Right ventricle myocardium superior (tissue), 1 donor: Measurements from ENCODE around the gene STX7. TPM values are rescaled to one million over a fixed set of nuclear protein-coding genes. Genes with fewer than 3 reads are reported as not detected.

Experiments used
- ATAC-seq: fragments of 200-7000 bp; cut with Tn5 transposase; one replicate; pipeline ENCODE4 v1.9.1; 2020; ENCODE audit warnings: mild to moderate bottlenecking; ENCODE audit not compliant: poor library complexity
- DNase-seq: peaks from one replicate; pipeline ENCODE4 v3.0.0-alpha.2; 2020
- intact Hi-C: fragments of 100-400 bp; cut with DNase I; formaldehyde crosslinking; loops from one replicate; pipeline ENCODE4 v1.11.2; 2022
- total RNA-seq: library from RNA; stranded (reverse); fragmentation: NEBNext Ultra II Directional; extraction: Animal tissue kit (Norgen Biotek cat#: 25700); gene quantifications from one replicate; pipeline ENCODE4 v1.2.1, GENCODE V29; 2021
- donor health status: DM: no; HTN: yes; CAD: no; lungs with severe emphysema.

The STX7 gene
- total RNA-seq, 1 donor from 2014 or later, result 55.1 TPM

DNA sequence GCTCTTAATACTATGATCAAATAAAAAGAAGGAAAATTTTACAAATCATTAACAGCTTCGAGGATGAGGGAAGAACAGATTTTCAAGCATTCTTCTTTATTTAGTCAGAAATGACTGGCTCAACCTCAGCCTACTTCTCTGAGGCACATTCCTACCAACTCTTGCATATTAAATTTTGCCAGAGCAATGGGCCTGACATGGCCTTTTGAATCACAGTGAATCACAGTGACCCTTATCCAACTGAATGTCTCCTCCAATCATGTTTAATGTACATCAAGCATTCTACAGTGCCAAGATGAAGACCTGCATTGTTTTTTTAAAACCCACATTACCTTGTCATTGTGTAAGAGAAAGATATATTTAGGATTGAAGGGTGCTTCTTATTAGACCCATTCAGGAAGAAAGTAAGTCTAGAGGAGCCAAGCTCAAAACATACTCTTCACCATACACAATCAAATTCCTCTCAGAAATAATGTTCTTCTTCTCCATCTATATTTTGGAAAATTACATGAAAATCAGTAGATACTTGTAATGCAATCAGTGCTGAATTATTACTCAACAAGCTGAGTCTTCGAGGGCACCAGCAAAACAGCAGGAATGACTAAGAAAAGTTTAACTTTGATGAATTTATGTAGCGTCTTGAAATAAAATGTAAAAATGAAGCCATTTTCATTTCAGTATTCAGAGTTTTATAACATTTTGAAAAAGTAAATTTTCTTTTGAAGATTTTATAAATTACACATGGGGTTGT, 67.5 kb downstream of the STX7 start:
- ATAC-seq (no peak), DNase-seq (no peak)
- intact Hi-C loops, result no loop called here

DNA sequence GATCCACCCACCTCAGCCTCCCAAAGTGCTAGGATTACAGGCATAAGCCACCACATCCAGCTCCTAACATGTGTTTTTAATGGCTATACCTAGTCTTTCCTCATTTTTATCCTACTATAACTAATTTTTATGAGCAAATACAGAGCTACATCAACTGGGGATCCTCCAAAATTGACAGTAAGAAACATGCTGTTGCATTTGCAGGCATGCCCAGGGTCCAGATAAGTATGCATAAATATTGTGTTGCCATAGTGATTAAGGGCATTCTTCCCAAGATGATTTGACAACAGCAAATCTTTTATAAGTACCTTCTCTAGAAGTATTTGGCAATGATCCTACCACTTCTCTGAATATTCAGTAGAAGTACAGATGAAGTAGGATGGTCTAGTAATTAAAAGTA, 69.7 kb downstream of the STX7 start:
- DNase-seq (no peak), ATAC-seq (no peak)
- intact Hi-C loops, result no loop called here

DNA sequence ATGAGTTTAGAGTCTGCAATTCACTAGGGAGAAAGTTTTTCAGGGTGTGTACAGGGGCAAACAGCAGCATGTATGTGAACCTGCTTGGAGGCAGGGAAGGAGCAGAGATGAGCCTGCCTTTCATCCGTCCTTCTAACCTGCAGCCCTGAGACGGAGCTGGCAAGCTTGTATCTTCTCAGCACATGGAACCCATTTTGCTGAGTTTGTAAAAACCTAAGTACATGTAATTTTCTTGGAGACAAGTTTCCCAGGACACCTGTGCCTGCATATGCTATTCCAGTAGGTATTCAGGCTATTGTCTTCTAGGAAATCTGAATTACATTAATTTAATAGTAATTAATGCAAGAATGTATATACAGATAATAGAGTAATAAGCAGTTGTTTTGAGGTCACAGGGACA, 82.8 kb downstream of the STX7 start:
- no peak for DNase-seq
- no peak for ATAC-seq
- intact Hi-C loops, result no loop called here

DNA sequence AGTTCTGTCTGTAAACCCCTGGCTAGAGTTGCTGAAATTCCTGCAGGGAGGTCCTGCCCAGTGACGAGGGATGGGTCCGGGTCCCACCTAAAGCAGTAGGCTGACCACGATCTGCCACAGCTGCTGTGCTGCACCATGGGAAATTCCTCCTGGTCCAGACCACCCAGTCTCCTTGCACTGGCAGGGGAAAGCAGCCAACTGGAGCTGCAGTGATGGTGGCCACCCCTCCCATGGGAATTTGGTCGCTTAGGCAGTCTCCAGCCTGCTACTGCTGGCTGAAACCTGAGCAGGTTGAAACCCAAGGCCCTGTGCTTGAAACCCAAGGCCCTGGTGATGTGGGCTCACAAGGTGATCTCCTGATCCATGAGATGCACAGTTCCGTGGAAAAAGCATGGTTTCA, 87.7 kb downstream of the STX7 start:
- DNase-seq (no peak), ATAC-seq (no peak)
- intact Hi-C loops, result no loop called here

DNA sequence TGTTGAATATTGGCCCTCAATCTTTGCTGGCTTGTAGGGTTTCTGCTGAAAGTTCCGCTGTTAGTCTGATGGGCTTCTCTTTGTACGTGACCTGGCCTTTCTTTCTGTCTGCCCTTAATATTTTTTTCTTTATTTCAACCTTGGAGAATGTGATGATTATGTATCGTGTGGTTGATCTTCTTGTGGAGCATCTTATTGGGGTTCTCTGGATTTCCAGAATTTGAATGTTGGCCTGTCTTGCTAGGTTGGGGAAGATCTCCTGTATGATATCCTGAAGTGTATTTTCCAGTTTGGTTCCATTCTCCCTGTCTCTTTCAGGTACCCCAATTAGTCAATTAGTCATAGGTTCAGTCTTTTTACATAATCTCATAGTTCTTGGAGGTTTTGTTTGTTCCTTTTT, 89.1 kb downstream of the STX7 start:
- ATAC-seq (no peak), DNase-seq (no peak)
- intact Hi-C loops, result no loop called here

DNA sequence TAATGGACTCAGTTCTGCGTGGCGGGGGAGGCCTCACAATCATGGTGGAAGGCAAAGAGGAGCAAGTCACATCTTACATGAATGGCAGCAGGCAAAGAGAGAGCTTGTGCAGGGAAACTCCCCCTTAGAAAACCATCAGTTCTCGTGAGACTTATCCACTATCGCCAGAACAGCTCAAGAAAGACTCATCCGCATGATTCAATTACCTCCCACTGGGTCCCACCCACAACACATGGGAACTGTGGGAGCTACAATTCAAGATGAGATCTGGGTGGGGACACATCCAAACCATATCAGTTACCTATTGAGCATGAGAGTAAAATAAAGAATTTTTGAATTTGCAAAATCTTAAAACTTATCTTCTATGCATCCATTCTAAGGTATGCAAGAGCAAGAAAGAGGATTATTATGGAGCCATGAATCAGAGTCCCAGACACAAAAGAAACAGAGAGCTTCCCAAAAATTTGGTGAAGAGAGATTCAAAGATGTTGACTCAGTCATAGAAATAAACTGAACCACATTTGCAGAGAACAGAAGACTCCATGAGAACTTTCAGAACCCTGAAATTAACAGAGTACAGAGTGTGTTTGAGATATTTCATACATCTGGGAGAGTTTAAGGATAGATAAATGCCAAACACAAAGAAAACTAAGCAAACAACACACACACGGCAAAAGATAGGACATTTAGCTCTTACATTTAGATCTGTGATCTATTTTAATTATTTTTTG, 94.5 kb downstream of the STX7 start:
- no peak for ATAC-seq
- intact Hi-C loops, result no loop called here
- DNase-seq, result no peak

DNA sequence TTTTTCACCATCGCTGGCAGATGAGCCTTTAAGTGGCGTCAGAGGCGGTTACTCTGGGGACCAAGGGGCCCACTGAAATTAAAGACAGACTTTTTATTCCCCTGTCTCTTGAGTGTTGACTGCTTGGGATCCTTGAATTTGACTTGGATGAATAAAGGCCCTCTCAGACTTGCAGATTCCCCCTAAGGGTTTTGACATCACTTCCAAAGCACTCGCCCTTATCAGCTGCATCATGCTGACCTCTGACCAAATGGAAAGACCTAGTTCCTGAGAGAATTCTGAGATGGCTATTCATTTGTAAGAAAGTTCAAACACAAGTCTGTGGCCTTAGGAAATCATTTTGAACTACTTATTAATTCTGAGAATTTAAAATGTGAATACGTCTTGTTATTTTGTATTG, 98.2 kb downstream of the STX7 start:
- DNase-seq, result no peak
- ATAC-seq, result peak; percentile 78
- intact Hi-C loops, result no loop called here

DNA sequence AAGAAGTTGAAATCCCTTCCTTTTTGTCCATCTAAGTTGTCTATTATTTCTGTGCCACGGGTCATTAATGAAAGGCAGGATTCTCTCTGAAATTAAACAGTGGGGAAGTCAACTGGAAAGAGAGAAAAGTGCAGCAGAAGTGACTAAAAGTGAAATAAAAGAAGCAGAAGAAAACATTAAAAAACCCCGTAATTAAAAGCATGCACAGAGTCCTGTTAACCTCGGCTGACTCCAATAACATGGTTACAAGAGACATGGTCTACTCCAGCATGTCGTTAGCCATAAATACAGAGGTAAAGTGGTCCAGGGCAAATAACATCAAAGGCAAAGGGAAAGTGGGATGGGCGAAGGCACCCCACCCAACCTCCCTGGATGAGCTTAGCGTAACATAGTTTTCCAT, 98.6 kb downstream of the STX7 start:
- intact Hi-C loops, result no loop called here
- no peak for ATAC-seq
- no peak for DNase-seq

DNA sequence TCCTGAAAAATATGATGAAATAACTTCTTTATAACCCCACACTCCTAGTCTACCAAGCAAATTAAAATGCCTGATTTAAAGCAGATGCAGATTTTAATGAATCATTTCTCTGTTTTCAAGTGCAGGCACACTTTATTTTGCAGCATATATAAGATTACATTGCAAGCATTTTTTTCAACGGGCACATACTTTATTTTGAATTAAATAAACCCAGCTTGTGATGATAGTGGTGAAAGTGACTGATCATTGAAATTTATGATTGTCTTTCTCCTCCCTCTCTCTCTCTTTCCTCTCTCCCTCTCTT, 99.5 kb downstream of the STX7 start:
- intact Hi-C loops, result no loop called here
- no peak for DNase-seq
- no peak for ATAC-seq

DNA sequence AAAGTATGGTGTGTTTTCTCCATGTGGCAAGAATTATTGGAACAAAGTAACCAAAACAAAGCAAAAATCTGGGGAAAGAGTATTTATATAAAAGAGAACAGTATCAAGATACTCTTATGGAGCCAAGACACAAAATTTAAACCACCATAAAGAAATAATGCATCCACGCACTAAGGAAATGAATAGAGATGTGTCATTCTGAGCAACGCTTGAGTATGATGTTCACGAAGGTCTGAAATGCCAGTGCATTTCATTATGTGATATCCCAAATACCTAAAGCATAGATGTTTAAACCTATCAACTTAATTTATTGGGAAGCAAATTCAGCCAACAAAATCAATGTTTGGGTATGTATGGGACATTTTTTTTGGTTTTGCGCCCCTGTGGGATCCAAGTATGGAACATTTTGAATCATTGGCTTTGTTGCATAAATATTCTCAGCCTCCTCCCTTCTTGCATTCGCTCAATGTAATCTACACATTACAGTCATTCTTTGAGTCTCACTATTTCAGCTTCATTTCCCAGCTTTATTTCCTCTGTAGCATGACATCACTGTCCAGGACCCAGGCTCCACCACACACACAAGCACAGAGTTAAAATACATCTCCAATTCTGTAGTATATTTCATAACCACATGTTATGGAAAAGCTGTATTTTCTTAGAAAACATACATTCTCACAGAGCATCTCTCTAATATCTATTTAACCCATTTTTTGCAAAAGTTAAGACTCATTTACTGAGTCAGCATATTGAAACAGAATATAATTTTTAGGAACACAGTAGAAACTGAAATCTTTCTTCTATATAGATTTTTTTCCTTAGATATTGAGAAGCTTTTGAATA, 100.0 kb downstream of the STX7 start:
- DNase-seq (no peak), ATAC-seq (no peak)
- intact Hi-C loops, result no loop called here

DNA sequence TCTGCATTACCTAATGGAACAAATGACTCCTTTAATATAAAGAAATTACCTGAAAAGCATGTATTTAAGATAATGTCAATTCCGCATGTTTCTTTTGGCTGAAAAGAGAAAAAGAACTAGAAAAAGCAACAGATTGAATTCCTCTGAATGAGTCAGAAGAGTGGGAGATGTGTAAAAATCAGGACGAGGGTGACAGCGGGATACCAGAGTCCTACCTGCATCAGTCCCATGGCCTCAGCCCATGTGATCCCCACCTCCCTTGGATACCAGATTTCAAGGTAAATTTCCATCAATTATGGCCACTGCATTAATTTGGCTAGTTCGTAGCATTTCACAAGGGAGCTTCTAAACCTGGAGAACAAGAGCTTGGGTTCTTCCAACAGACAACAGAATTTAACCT, 101.6 kb downstream of the STX7 start:
- intact Hi-C loops, result no loop called here
- DNase-seq (no peak), ATAC-seq (no peak)

DNA sequence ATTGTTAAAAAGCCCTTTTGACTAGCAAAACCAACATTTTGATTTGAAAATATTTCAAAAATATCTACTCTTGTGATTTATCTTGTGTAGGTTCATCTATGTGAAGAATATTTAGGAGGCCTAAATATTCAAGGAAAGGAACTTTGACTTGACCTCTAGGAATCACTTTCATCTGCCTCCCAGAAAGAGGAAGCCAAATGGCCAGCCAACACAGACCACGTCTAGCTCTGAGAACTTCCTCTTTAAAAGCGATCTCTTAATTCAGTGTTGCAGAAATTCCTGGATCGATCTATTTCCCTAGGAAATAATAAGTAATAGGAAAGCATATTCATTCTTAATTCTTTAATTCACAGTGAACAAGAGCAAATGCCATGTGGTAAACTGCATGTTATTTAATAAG, 102.1 kb downstream of the STX7 start:
- DNase-seq, result no peak
- intact Hi-C loops, result no loop called here
- no peak for ATAC-seq

DNA sequence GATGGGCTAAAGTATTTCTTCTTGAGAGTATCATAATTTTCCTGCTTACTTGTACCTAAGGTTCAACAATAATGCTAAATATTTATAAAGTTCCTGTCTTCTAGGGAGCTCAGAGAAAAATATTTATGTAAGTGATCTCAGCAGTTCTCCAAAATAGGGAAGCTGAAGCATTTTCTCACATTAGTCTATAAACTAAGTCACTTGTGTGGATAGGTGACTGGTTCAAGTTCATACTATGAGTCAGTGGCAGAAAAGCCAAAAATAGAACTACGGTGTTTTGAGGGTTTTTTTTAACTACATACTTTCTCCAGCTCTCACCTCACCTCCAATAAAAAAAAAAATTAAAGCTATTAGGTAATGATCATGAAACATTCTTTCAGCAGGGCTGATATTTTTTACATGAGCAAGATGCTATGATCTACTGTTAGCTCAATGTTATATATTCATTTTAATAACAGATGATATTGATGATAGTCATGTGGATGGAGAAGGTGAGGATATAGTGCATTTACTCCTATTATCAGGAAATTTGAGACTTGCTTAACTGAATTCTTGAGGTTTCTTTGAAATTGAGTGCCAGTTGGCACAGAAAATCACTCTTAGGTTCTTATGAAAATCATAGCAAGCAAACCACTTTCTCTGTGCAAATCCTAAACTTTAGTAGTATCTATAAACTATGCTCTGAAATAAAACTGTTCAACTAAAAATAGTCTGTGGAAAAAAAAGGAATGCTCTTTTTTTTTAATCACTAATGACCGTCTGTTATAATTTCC, 107.6 kb downstream of the STX7 start:
- ATAC-seq, result no peak
- intact Hi-C loops, result no loop called here
- no peak for DNase-seq

DNA sequence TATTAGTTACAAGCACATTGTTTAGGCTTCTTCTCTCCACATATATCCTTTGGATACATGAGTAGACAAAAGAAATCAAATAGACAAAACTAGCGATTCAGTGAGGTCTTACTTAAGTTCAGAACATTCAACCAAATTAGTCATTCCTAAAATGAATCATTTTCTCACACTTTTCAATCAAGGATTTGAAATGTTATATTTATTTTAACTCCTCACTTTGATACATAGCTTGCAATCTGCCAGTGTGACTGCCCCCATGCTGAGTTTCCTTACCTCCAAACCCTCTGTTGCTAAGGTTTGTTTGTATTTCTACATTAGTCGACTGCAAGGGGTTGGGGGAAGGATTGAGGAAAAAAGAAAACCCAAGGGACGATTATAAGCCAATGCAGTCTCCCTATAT, 108.2 kb downstream of the STX7 start:
- DNase-seq (no peak), ATAC-seq (no peak)
- intact Hi-C loops, result no loop called here

DNA sequence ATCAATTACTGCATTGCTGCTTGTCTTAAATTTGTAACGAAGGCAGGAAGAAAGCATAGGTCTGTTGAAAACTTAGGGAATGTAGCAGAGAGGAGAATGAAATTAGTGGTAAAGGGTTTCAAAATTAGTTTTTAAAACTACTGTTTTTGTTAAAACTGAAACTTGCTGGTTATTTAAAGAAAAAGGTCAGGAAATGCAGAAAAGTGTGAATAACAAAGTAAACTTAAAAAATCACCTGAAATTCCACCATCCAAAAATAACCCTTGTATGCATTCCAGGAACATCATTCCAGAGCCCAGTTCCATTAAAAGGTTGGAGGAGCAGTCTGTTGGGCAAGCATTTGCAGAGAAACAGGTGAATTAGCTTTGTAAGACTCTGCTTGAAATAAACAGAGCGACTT, 108.6 kb downstream of the STX7 start:
- intact Hi-C loops, result no loop called here
- no peak for DNase-seq
- no peak for ATAC-seq

DNA sequence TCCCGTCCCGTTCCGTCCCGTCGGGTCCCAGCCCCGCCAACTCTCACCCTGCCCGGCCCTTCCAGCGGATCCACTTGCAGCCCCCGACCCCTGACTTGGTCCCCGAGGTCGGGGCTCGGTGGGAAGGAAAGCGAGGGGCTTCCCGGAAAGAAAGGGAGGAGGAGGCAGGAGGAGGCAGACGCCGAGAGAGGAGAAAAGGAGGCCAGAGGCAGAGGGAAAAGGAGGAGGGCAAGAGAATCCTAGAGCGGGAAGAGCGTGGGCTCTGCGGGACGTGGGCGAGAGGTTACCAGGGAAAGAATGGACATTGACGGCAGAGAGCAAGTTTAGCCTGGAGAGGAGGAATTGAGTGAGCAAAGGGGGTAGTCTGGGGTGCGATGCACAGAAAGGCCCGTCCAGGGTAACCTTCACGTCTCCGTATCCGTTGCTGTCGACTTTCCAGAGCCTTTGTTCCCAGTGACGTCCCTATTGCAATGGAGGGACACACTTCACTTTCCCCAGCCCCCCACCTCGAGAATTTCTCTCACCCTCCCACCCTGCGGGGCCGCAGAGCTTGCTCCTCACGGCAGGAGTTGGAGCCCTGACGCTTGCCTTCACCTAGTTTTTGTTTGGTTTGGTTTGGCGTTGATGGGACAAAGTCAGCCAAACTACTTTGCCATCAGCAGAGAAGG, 111.2 kb downstream of the STX7 start:
- intact Hi-C loops, result no loop called here
- no peak for DNase-seq
- peak; percentile 25 for ATAC-seq

DNA sequence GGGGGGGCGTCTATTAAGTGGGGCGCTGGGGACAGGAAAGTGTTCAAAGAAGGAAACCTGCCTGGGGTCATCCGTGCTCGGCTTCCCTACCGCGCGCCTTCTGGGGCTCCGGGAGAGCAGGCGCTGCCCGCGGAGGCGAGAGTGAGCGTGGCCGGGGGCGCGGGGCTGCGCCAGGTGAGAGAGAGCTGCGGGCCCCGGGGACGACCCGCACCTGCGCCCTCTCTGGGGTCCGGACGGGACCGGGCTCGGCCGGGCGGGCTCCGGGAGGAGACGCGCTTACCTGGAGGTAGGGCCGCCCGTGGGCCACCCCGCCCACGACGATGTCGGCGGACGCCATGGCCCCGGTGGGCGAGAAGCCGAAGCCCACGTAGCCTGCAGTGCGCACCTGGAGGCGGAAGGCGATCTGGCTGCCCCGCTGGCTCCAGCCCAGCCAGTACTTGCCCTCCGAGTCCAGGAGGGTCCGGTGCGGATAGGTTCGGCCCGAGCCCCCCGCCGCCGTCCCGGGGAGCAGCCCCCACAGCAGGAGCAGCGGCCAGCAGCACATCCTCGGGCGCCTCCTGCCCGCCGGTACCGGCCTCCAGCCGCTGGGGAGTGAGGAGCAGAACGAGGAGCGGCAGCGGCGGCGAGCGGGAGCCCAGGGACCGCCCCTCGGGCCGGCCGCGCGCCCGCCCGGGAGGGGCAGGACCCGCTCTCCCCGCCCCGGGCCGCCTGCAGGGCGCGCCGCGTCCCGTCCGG, 111.9 kb downstream of the STX7 start, which contains the start of gene MOXD1:
Gene MOXD1 (minus strand): TSS at position 593 of the 735 bp plus-strand sequence. CDS start 49 bp downstream, at position 544.
- DNase-seq, result peak; percentile 52

DNA sequence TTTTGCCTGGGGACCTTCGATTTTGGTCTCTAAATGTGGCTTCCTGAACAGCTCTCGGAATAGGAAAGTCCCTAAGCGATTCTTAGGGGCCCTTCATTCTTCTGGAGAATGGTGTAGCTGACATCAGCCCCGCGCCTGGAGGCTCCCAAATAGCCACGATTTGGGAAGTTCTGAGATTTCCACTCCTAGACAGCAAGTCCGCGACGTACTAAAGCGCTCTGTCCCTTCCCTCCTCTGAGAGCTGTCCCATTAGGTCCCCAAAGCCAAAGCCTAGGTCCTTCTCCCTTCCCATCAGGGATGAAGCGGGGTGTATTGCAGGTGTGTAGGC, 112.4 kb downstream of the STX7 start:
- intact Hi-C loops, result no loop called here
- DNase-seq, result no peak
- ATAC-seq, result peak; percentile 42

More for the DNA sequence above, 111.9 kb downstream of the STX7 start, which contains the start of gene MOXD1:
- intact Hi-C loops, result no loop called here
- ATAC-seq, result peak; percentile 96
